Smooth muscle cell (in vitro differentiated cells): ENCODE data around the gene ASIP. TPM values are rescaled to one million over a fixed set of nuclear protein-coding genes. Genes with fewer than 3 reads are reported as not detected.
"Not testable (repeated sequence)": the region's sequence is repeated elsewhere in the genome, so short reads cannot be mapped to it uniquely, and the experiment has no call there.

Experiments used
- DNase-seq: peaks from one replicate; lab custom pipeline; 2025; ENCODE audit not compliant: unreplicated experiment; lab: John Stamatoyannopoulos, UW
- H2AFZ ChIP-seq: fragments of 200-600 bp; sonication (generic); 2 replicates; pipeline ENCODE4 v1.6.0; 2016; ENCODE audit warnings: antibody characterized with exemption, low read depth, mild to moderate bottlenecking
- H3F3A ChIP-seq: fragments of 200-600 bp; sonication (generic); 2 replicates; pipeline ENCODE4 v1.6.0; 2017; ENCODE audit warnings: antibody characterized with exemption, low read depth
- H3K27ac ChIP-seq: fragments of 200-600 bp; sonication (generic); 2 replicates; pipeline ENCODE4 v1.5.1; 2016; ENCODE audit warnings: low read depth, mild to moderate bottlenecking
- H3K27me3 ChIP-seq: fragments of 200-600 bp; sonication (generic); 2 replicates; pipeline ENCODE4 v1.6.1; 2016; ENCODE audit warnings: low read depth, mild to moderate bottlenecking
- H3K36me3 ChIP-seq: fragments of 200-600 bp; sonication (generic); 2 replicates; pipeline ENCODE4 v1.5.1; 2016; ENCODE audit warnings: low read depth
- H3K4me1 ChIP-seq: fragments of 200-600 bp; sonication (generic); 2 replicates; pipeline ENCODE4 v1.5.1; 2016; ENCODE audit warnings: low read depth
- H3K4me2 ChIP-seq: fragments of 200-600 bp; sonication (generic); 2 replicates; pipeline ENCODE4 v1.6.0; 2016; ENCODE audit warnings: mild to moderate bottlenecking
- H3K4me3 ChIP-seq: fragments of 200-600 bp; sonication (generic); 2 replicates; pipeline ENCODE4 v1.5.1; 2016; ENCODE audit warnings: mild to moderate bottlenecking
- H3K79me2 ChIP-seq: fragments of 200-600 bp; sonication (generic); 2 replicates; pipeline ENCODE4 v1.6.0; 2016; ENCODE audit warnings: low read depth, mild to moderate bottlenecking
- H3K9ac ChIP-seq: fragments of 200-600 bp; sonication (generic); 2 replicates; pipeline ENCODE4 v1.6.0; 2016; ENCODE audit warnings: low read depth
- H3K9me3 ChIP-seq: fragments of 200-600 bp; sonication (generic); replicated peaks from 2 replicates; pipeline ENCODE4 v1.5.1; 2016; ENCODE audit warnings: low read depth
- H4K20me1 ChIP-seq: fragments of 200-600 bp; sonication (generic); 2 replicates; pipeline ENCODE4 v1.6.0; 2016; ENCODE audit warnings: low read depth
- CTCF ChIP-seq: fragments of 200-600 bp; sonication (generic); IDR thresholded peaks from 2 replicates; pipeline ENCODE4 v1.5.1; 2017; ENCODE audit warnings: borderline replicate concordance, mild to moderate bottlenecking, antibody characterized with exemption; ENCODE audit not compliant: insufficient read depth, poor library complexity, severe bottlenecking
- WGBS: methylation state at CpG from one replicate; pipeline ENCODE4 v1.1.7; 2016; ENCODE audit warnings: low lambda C conversion rate; 5-methylcytosine and 5-hydroxymethylcytosine counted together
- polyA plus RNA-seq: library from polyadenylated mRNA; unstranded; fragments of >200 nt; fragmentation: Nextera tagmentation; extraction: Ambion mirVana; gene quantifications from 2 replicates; pipeline ENCODE4 v1.2.1, GENCODE V29; 2016
- total RNA-seq: library from RNA; depleted of rRNA; stranded (reverse); fragments of >200 nt; gene quantifications from 2 replicates; pipeline ENCODE4 v1.2.3, GENCODE V29; 2014

ASIP gene
- total and polyA plus RNA-seq, 2 experiments from 2014 or later, result not detected

GRCh38 chr20:34216382-34216742, 24.9 kb upstream of the ASIP start:
- 12% methylated on average over 2 of the region's 2 CpGs for WGBS
- H3F3A ChIP-seq, result peaks cover 12% of the 10 kb centered on the region
- peak overlapping the region; percentile 52 for H3K4me3 ChIP-seq
- H3K27ac ChIP-seq, result peak overlapping the region; percentile 58
- peak overlapping the region; percentile 86 for H2AFZ ChIP-seq
- no peaks in the 10 kb centered on the region for H3K79me2 ChIP-seq
- TF ChIP-seq CTCF, result no peak
- H4K20me1 ChIP-seq, result no peaks in the 10 kb centered on the region
- DNase-seq, result no peak
- peaks cover 5% of the 10 kb centered on the region for H3K4me1 ChIP-seq
- H3K9ac ChIP-seq, result peak overlapping the region; percentile 15
- no peaks in the 10 kb centered on the region for H3K36me3 ChIP-seq
- H3K9me3 ChIP-seq, result no peaks in the 10 kb centered on the region
- H3K4me2 ChIP-seq, result peak overlapping the region; percentile 85
- H3K27me3 ChIP-seq, result no peaks in the 10 kb centered on the region

- TF ChIP-seq CTCF, result no peak
- 68% methylated on average over 5 of the region's 5 CpGs for WGBS
- no peak overlapping the region for H3K9ac ChIP-seq
- H3K9me3 ChIP-seq, result no peaks in the 10 kb centered on the region
- peak overlapping the region; percentile 39 for H3K4me2 ChIP-seq
- H3K79me2 ChIP-seq, result no peaks in the 10 kb centered on the region
- H3F3A ChIP-seq, result peaks cover 2% of the 10 kb centered on the region
- no peak overlapping the region for H3K27ac ChIP-seq
- no peak for DNase-seq
- no peaks in the 10 kb centered on the region for H3K27me3 ChIP-seq
- no peaks in the 10 kb centered on the region for H4K20me1 ChIP-seq
- H3K4me1 ChIP-seq, result peaks cover 5% of the 10 kb centered on the region
- no peaks in the 10 kb centered on the region for H3K36me3 ChIP-seq
- no peak overlapping the region for H2AFZ ChIP-seq
- H3K4me3 ChIP-seq, result no peak overlapping the region
These were observed 20.7 kb upstream of the ASIP start for GRCh38 chr20:34220561-34220960.

DNA sequence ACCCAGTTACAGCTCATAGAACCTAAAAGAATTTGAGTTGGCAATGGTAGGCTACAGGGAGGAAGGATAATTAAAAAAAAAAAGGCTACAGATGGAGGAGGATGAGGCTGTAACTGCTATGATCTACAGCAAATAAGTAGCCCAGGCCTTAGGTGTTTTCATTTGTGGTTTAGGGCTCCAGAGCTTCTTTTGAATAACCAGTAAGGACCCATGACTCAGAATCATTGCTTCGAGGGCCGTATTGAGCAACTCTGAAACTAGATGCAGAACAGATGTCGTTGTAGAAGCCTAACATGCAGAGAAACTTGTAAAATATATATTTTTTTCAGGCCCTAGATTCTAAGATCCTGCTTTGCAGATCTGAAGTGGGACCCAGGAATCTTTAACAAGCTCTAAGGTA, 19.0 kb upstream of the ASIP start:
- Histone ChIP-seq H3F3A (no peaks in the 10 kb centered on the region), H3K4me1 (no peaks in the 10 kb centered on the region), H3K79me2 (no peaks in the 10 kb centered on the region), H2AFZ (no peak overlapping the region), H3K36me3 (no peaks in the 10 kb centered on the region), H3K27me3 (no peaks in the 10 kb centered on the region), H3K9ac (no peak overlapping the region), H3K4me3 (no peak overlapping the region), H3K27ac (no peak overlapping the region), H3K9me3 (no peaks in the 10 kb centered on the region), H3K4me2 (peak overlapping the region; percentile 3), H4K20me1 (no peaks in the 10 kb centered on the region)
- DNase-seq, result no peak
- TF ChIP-seq CTCF, result no peak
- 1% methylated on average over 3 of the region's 3 CpGs for WGBS

- not testable (repeated sequence) for DNase-seq, H3K9me3 ChIP-seq, H3K9ac ChIP-seq, H3K4me1 ChIP-seq, H3K4me3 ChIP-seq, H4K20me1 ChIP-seq, H3F3A ChIP-seq, H3K79me2 ChIP-seq, H3K27ac ChIP-seq, H3K27me3 ChIP-seq, H3K36me3 ChIP-seq, H2AFZ ChIP-seq, H3K4me2 ChIP-seq
- WGBS, result 88% methylated on average over 2 of the region's 2 CpGs
These were observed 17.0 kb upstream of the ASIP start for GRCh38 chr20:34224251-34224650.
